Activated CD8-positive, alpha-beta memory T cell treated with anti-CD3 and anti-CD28 coated beads, Interleukin-2, amount 50 U/mL, for 4 hours (primary cell): ENCODE data around the gene CCDC28A.
"Not testable (repeated sequence)": the region's sequence is repeated elsewhere in the genome, so short reads cannot be mapped to it uniquely, and the experiment has no call there.

ENCODE experiments used
- DNase-seq: peaks from one replicate; pipeline ENCODE4 v3.0.0-alpha.2; 2020

CCDC28A gene

DNA sequence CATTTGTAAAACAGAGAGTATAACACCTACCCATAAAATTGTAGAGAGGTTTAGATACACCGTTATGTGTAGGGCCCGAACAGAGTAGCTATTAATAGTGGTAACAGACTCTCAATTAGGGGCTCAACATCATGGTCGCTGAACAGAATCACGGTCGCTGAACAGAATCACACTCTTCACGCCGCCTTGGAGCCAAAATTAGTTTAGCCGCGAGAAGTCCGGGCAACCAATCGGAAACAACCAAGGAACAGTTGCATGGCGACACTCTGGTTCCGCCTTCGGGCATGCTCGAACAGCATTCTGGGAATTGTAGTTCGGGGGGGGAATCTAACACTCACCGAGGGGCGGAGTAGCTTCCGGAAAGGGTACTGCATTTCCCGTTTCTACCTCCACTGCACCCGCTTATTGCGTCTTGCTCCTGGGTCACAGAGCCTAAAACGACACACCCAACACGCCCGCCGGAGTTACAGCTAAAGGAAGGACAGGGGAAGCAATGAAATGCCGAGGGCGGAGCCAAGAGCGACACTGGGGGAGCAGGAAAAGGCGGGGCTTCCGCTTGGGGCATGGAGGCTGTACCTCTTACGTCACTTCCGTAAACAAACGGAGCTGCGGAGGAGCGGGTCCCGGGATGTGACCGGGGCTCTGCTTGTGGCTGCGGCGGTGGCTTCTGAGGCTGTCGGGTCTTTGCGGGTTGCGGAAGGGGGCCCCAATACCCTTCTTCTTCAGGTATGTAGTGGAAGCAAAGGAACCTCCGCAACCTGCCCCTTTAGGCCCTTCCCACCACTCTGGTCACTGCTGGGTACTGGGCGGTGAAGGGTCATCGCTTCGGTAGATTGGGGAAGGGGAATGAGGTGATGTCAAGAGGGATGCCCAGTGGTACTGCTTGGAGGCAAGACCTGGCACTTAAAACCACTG is at the start of gene CCDC28A:
Gene CCDC28A (plus strand): TSS at position 593 of the 915 bp plus-strand sequence. CDS start 2,352 bp downstream, outside the sequence.
- peak; percentile 89 for DNase-seq

DNA sequence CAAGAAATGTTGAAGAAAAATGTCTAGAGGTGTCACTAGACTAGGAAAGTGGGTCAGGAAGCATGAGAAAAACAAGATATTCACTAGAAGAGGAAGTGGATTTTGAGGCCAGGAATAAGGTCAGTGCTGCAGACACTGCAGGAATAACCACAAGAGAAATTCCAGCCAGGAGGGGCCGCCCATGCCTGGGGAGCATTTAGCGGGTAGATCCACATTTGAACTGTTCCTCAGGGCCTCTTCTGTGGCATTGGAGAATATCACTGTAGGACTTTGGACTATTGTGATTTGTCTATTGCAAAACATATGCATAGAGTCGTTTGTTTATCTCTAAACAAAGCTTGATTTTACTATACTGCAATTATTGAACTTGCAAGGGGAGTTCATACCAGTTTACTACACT is 49.6 kb upstream of the CCDC28A start:
- DNase-seq: no peak

DNA sequence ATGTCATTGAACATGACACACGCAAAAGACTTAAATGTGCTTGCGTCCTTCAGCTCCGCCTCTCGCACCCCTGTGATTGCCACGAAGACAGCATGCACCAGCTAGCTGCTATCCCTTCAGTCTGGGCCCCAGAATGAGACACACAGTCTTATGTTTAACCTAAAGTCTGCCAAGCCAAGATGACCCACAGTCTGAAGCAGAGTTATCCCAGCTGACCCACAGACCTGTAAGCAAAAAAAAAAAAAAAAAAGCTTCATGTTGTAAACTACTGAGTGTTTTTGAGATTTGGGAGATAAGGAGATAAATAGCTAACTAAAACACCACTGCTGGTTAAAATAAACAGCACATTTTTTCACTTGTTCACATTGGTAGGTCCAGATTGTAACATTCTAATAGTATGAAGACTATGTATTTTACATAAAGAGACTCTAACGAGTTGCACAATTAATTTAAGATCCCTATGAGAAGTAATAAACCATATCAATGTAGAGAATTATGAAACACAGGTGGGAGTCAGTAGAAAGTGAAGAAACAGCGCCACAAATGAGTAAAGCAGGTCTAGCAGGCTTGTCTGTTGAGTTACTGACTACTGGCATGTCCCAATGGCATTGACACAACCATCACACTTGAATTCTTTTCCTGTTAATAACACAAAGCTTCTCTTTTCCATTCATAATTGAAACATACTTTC is 47.4 kb upstream of the CCDC28A start:
- no peak for DNase-seq

DNA sequence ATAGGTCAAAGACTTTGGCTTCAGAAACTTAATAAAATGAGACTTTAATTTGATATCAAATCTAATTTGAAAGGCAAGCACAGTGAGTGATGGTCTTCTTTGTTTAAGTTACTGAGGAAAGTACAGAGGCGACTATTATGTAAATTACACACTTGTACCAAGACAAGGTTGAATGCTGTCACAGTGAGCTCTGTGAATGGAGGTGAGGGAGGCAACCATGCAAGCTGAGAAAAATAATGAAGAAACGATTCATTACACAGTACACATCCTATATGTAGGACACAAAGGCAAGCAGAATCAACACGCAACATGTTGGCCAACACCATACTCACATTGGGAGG is 46.8 kb upstream of the CCDC28A start:
- DNase-seq: no peak

DNA sequence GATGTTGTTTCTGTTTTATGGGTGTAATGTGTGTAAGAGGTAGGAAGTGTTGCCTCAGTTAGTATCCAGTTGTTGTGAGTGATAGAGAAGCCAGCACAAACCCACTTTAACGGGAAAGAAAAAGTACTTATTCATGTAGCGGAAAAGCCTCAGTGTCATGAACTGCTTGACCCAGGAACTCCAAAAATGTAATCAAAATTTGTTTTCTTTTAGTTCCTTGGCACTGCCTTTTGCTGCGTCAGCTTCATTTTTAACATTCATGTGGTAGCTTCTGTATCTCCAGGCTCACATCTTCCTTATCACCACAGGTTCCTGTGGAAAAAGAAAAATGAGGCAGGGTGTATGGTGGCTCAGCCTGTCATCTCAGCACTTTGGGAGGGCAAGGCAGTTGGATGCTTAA is 46.4 kb upstream of the CCDC28A start:
- DNase-seq: no peak

DNA sequence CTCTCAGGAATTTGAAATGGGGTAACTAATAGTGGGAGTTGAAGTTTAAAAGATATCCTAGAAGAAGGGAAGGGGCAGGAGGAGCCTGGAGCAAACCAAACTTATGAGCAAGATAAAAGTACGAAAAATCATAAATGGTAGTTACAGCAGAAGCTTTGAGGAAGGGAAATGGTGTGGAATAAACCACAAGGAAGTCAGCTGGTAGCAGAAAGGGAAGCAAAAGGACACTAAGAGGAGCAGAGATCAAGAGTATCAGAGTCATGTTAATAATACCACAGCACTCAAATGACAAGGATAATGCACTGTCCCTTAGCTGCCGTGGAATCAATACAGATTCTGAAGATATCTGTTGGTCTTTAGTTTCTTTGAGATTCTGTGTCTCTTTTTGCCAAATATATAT is 44.9 kb upstream of the CCDC28A start:
- DNase-seq: no peak

DNA sequence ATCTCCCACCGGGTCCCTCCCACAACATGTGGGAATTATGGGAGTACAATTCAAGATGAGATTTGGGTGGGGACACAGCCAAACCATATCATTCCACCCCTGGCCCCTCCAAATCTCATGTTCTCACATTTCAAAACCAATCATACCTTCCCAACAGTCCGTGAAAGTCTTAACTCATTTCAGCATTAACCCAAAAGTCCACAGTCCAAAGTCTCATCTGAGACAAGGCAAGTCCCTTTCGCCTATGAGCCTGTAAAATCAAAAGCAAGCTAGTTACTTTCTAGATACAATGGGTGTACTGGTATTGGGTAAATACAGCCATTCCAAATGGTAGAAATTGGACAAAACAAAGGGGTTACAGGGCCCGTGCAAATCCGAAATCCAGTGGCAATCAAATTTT is 43.5 kb upstream of the CCDC28A start:
- not testable (repeated sequence) for DNase-seq

DNA sequence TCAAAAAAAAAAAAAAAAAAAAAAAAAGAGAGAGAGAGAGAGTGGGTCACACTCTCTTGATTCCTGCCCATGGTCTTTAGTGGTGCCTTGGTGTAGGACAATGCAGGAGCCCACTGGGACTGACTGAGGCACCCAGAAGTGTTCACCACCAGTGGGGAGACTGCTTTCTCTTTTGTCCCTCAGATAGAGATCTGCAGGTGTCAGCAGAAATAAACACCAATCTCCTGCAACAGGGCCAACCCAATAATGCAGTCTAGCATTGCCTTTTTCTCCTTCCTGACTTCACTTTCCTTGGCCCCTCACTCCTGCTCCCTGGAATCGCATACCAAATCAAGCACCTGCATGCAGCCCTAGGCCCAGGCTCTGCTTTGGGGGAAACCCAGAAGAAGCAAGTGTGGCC is 39.0 kb upstream of the CCDC28A start:
- no peak for DNase-seq

DNA sequence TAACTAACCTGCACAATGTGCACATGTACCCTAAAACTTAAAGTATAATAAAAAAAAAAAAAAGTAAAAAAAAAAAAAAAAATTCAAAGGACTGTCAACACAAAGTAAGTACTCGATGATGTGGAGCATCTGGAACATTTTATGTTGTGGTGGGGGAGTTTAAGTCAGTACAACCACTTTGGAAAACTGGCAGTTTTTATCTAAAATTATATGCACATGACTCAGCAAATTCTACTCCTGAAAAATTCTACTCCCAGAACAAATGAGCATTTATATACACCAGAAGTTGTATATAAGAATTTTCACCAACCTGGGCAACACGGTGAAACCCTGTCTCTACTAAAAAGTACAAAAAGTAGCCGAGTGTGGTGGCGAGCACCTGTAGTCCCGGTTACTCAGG is 36.9 kb upstream of the CCDC28A start:
- DNase-seq: no peak

DNA sequence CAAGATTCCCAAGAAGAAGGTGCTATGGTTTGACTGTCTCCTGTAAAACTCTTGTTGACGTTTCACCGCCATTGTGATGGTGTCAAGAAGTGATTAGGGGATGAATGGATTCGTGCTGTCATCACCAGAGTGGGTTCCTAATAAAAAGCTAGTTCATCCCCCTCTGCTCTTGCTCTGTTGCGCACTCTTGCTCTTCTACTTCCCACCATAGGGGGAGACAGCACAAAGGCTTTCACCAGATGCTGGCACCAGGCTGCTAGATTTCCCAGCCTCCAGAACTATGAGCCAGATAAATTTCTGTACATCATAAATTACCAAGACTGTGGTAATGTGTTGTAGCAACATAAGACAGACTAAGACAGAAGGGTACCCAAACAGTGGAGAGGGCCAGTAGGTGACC is 21.6 kb upstream of the CCDC28A start:
- no peak for DNase-seq

DNA sequence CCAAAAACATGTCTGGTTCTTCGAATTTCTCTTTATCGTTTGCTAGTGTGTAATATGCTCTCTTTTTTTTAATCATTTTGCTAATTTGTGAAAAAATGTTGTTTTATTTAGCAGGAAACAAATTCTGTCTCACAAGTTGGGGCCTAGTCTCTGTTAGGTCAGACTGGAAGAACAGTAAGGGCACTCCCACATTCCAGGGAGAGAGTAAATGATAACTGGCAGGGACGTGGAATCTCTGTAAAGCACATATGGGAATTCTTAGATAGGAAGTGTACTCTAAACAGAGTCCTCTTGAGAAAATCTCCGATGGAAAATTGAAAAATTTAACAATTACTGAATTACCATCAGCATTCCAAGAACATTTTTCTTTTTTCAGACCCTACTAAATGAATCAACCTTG is 16.4 kb upstream of the CCDC28A start:
- no peak for DNase-seq

DNA sequence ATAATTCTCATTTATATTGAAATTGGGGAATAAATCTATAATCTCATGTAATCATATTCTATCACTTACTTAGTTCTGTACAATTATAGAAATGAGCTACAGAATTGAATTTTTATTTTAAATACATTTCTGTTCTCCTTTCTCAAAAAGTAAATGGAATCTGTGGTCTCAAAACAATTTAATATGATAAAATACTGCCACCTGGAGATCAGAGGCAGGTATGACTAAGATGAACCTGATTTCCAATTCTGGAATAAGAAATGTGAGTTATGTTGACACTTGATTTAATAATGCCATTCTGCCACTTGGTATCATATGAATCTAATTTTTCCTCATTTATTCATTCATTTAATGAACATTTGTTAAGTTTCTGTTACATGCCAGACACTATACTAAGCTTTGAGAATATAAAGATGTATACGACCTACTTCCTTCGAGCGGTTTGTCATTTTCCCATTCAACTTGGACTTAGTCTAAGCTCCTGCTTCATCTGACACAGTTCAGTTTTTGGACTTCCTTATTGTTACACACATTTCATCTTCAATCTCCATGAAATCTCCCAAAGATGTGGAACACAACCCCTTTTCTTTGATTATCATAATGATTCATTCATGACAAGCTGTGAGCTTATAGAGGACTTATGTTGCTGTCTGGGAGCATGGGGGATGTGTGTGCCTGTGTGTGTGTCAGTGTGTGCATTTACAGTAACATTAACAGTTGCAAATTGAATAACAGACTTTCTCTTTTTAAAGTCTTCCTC is 7.5 kb upstream of the CCDC28A start:
- no peak for DNase-seq

DNA sequence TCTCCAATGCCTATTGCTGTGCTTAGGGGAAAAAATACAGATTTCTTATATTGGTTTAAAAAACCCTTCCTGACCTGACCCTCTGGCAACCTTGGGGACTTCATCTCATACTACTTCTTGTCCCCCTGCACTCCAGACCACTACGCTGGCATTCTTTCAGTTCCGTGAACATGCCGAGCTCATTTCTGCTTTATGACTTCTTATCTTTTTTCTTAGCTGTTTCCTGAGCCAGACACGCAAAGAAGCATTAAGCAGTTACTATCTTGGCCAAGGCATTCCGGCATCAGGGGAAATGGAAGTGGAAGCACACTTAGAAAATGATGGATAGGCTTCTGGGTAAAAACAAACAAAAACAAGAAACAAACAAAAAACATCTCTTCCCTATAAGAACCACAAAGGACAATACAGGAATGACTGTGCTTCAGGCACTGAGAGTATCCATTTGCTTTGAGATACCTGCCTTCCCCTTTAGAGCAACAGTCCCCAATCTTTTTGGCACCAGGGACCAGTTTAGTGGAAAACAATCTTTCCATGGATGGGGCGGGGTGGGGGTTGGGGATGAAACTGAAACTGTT is 4.4 kb upstream of the CCDC28A start:
- DNase-seq: no peak

DNA sequence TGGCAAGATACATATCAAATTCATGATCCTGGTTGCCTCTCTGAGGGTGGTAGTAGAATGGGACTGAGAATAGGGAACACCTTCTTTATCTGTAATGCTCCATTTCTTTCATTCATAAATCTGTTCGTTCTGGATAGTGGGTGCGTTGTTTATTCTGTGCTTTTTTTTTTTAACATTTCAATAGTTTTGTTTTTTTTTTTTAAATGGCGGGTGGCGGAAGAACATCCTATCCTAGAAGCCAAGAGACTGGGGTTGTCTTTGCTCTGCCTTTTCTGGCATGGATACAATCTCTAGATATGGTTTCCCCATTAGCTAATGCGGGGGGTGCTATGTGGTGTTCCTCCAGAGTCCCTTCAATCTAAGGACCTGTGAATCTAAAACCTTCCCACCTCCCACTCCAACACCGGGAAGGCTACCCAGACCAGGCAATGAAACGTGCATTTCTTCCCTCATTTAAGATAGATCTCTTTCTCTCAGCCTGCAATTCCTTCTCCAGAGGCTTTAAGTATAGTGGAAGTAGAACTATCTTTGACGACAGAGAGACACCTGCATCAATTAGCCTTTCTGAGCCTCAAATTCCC is 883 bp upstream of the CCDC28A start:
- no peak for DNase-seq

DNA sequence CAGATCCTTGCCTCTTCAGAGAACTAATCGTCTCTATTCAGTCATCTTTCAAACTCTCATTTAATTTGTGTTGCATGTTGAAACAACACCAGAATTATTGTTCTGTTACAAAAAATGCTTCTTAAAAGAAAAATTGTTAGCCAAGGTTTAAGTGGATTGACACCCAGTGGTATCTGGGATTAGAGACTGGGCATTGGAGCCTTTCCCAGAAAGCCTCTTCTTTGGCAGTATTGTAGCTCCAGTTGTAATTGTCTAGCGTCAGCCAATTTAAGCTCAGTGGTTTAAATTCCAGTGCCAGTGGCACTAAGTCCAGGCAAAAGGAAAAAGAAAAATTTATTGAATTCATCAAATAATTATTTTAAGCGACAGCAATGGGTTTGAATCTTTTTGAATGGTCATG is 801 bp downstream of the CCDC28A start:
- DNase-seq: no peak

DNA sequence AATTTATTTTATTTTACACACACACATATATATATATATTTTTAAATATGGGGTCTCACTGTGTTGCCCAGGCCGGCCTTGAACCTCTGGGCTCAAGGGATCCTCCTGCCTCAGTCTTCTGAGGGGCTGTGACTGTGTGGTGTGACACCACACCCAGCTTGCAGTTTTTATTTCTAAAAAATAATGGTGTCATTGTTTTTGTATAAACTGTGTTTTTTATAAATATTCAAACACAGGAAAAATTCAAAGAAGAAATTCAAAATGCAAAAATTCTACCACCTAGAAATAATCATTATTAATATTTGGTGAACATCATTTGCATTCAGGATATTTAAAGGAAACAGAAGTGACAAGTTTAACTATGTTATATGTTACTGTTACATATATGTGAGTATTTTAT is 3.1 kb downstream of the CCDC28A start:
- DNase-seq: no peak

DNA sequence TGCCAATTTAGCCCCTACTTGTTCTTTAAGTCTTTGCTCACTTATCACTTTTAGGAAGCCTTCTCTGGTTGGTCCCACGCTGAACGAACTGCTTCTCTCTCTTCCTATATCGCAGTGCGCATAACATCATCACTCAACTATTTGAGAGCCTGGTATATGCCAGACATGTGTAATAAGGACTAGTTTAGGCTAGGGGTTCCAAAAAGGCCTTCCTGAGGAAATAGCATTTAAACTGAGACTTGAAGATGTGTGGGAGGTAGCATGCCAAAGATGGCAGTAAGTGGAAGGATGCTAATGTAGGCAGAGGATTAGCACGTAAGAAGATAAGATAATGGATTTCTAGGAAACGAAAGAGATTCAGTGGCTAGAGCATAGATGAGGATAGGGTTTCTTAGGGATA is 4.8 kb downstream of the CCDC28A start:
- no peak for DNase-seq

DNA sequence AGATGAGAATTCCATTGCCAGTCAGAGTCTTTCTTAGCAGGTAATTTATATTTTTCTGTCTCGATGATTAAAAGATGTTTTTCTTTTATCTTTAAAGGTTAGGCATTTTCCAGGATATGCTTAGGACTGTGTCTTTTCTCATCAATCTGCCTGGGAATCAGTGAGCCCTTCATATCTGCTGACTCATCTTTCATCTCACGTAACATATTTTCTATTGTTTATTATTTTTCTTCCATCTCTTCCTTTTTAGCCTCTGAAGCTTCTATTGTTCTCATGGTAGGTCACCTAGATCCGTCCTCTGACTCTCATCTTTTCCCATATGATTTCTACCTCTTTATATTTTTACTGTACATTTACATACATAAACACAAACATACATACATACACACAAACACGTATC is 8.7 kb downstream of the CCDC28A start:
- no peak for DNase-seq

DNA sequence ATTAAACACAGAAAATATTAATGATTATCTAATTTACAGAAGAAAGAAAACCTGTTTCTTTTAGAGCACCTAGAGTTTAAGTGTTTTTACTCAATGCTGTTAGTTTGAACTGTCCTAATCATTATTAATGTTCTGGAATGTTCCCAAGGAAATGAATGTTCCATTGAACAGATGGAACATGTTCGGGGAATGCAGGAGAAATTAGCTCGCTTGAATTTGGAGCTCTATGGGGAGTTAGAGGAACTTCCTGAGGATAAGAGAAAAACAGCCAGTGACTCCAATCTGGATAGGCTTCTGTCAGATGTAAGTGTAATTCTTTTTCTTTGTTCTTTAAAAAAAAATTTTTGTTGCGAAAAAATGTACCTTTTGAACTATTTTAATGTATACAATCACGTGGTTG is 11.5 kb downstream of the CCDC28A start:
- no peak for DNase-seq

DNA sequence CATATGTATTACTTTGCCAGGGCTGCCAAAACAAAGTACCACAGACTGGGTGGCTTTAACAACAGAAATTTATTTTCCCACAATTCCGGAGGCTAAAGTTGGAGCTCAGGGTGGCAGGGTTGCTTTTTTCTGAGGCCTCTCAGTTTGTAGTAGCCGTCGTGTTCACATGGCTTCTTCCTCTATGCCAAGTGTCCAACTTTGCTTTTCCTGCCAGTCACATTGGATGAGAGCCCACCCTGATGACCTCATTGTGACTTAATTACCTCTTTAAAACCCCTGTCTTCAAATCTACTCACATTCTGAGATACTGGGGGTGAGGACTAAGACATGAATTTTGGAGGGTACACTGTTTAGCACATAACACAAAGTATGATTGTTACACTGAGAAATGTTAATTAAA is 12.4 kb downstream of the CCDC28A start:
- no peak for DNase-seq

DNA sequence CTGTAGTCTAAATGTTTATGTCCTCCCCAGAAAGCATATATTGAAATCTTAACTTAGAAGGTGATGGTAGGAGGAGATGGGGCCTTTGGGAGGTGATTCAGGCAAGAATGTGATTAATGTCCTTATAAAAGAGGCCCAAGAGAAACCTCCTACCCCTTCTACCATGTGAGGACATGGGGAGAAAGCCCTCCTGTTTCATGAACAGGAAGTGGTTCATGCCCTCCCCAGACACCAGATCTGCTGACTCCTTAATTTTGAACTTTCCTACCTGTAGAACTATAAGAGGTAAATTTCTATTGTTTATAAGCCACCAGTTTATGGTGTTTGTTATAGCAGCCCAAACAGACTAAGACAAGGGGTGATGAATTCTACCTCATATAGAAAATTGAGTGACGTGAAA is 13.6 kb downstream of the CCDC28A start:
- DNase-seq: no peak

DNA sequence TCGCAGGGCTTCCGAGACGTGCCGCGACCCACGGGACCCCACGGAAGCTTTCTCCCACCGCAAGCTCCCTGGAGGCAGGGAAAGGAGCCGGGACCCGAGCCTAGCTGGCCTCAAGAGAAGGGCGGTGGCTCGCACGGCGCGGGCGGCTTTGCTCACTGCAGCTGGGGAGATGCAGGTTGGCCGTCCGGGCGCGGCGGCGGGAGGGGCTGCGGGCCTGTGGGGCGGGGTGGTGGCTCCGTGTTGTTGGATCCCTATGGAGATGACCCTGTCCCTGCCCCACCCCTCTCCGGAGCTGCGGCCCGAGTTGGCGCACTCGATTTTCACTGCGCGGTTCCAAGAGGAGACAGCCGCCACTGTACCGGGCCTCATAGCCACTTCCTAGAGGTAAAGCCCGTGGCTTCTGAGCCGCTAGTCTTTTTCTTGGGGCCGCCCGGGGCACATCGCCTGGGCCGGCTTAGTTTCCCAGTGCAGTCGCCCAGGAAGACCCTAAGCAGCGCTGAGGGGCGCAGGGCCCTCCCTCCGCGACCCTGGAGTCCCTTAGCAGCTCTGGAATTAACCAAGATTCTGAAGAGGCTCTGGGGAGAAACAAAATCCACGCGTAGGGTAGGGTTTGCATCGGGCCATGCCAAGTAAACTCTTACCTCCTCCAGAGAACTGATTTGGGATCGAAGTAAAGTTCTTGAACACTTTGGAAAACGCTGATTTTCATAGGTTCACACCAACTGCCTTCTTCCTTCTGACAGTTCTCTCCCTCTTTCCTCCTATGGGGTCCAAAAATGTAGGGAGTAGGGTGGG is 22.4 kb downstream of the CCDC28A start, which contains the start of gene ECT2L:
Gene ECT2L (plus strand): TSS at position 279 of the 795 bp plus-strand sequence. CDS start 17,188 bp downstream, outside the sequence.
- DNase-seq: no peak
